ENCODE results near the gene RPP21.

Gene RPP21

GRCh38 chr6:30386166-30386565 lies 41.2 kb downstream of the RPP21 start:
- DNase-seq (ENCODE audit: low read depth), result no peak

- no peak for DNase-seq (ENCODE audit: low read depth)
These were observed 46.3 kb downstream of the RPP21 start for GRCh38 chr6:30391240-30391639.

GRCh38 chr6:30394139-30394538 lies 49.2 kb downstream of the RPP21 start:
- no peak for DNase-seq (ENCODE audit: low read depth)
